T-helper 1 cell treated with Interleukin-12 subunit alpha and Interleukin-12 subunit beta and Interleukin-4 antibody, amounts not matched to agents 30 μg/mL and 1 μg/mL, for 36 hours (primary cell): ENCODE results near the gene SNAP47.

Experiments
- H3K27ac Mint-ChIP-seq: one replicate; pipeline ENCODE4 v1.8.0; 2021; ENCODE audit warnings: mild to moderate bottlenecking, mixed read lengths
- H3K27me3 Mint-ChIP-seq: one replicate; pipeline ENCODE4 v1.8.0; 2021; ENCODE audit warnings: low read depth, mixed read lengths
- H3K36me3 Mint-ChIP-seq: one replicate; pipeline ENCODE4 v1.8.0; 2021; ENCODE audit warnings: low read depth, mixed read lengths
- H3K4me1 Mint-ChIP-seq: one replicate; pipeline ENCODE4 v1.8.0; 2021; ENCODE audit warnings: low read depth, mixed read lengths
- H3K4me3 Mint-ChIP-seq: one replicate; pipeline ENCODE4 v1.8.0; 2021; ENCODE audit warnings: mild to moderate bottlenecking, moderate library complexity, mixed read lengths
- H3K9me3 Mint-ChIP-seq: one replicate; pipeline ENCODE4 v1.8.0; 2021; ENCODE audit warnings: mixed read lengths

Gene SNAP47

DNA sequence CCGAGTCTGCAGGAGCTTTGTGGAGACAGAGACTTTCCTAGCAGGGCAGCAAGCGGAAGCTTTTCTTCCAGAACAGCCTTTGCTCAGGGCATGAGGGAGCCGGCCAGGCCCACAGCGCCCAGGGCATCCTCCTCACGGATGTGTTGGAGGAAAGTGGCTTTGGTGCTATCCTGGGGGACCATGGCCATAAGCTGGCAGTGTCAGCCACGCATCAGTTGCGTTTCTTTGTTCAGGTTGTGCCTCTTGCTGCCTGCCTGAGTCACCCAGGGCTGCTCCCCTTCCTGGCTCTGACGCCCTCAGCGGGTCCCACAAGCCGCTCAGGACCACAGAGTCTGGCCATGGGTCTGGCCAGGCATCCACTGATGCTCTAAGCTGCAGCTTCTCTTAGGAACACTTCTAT, 40.6 kb downstream of the SNAP47 start:
- Mint-ChIP-seq H3K27me3 (no peaks in the 10 kb centered on the region), H3K9me3 (no peaks in the 10 kb centered on the region), H3K4me1 (peaks cover 29% of the 10 kb centered on the region), H3K36me3 (peaks cover 22% of the 10 kb centered on the region), H3K4me3 (no peak overlapping the region), H3K27ac (no peak overlapping the region)

DNA sequence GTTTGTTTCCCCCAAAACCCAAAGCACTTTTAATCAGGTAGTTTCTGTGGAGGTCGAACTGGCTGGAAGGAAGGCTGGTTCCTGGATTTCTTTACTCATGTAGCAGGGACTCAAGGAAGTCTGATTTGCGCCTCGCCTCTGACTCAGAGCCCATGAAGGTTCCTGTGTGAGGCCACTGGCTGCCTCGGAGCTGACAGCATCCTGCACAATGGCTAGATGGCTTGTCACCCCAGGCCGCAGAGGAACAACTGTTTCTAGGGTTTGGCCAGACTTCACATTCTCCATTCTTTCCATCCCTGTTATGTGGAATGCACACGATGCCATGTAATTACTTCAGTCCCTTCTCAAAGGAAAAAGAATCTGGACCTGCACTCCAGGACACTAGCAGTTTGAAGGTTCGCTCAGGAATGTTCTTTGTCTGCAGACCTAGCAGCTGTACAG, 41.1 kb downstream of the SNAP47 start:
- Mint-ChIP-seq H3K4me3 (no peak overlapping the region), H3K36me3 (peaks cover 22% of the 10 kb centered on the region), H3K9me3 (no peaks in the 10 kb centered on the region), H3K4me1 (peaks cover 29% of the 10 kb centered on the region), H3K27me3 (no peaks in the 10 kb centered on the region), H3K27ac (peak overlapping the region; percentile 6)

DNA sequence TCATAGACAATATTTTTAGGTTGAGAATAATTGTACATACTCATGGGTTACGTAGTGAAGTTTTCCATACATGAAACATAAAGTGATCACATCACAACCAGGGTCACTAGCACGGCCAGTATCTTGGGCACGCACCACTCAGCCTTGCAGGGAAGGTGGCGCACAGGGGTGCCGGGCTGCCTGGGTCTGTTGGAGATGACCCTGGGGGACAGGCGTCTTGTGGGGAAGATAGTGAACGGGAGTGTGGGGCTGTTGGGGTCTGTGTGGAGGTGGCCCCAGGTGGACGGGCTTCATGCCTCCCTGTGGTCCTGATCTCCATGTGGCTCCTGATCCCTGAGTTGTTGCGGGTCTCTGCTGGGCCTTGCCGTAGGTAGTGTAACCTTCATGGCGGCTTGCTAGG, 41.9 kb downstream of the SNAP47 start:
- Mint-ChIP-seq H3K9me3 (no peaks in the 10 kb centered on the region), H3K4me3 (no peak overlapping the region), H3K4me1 (peaks cover 25% of the 10 kb centered on the region), H3K27me3 (no peaks in the 10 kb centered on the region), H3K27ac (no peak overlapping the region), H3K36me3 (peaks cover 22% of the 10 kb centered on the region)

DNA sequence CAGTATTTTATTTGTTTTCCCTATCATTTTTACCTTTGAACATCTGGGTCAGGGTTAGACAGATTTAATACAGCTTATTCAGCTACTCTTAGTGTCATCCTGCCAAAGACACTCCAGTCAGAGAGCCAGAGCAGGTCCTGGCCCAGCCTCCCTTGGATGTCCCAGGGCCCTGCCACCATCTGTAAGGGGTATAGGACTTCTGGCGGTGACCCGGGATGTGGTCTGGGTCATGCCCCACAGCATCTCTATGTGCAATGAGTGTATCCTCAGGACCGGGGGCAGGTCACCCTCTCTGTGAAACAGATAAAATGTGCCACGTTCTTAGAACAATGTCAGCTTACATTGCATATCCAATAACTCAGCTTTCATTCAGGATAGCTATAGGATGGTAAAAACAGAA, 42.4 kb downstream of the SNAP47 start:
- Mint-ChIP-seq H3K4me1 (peaks cover 22% of the 10 kb centered on the region), H3K27me3 (no peaks in the 10 kb centered on the region), H3K27ac (no peak overlapping the region), H3K36me3 (peaks cover 22% of the 10 kb centered on the region), H3K4me3 (no peak overlapping the region), H3K9me3 (no peaks in the 10 kb centered on the region)

DNA sequence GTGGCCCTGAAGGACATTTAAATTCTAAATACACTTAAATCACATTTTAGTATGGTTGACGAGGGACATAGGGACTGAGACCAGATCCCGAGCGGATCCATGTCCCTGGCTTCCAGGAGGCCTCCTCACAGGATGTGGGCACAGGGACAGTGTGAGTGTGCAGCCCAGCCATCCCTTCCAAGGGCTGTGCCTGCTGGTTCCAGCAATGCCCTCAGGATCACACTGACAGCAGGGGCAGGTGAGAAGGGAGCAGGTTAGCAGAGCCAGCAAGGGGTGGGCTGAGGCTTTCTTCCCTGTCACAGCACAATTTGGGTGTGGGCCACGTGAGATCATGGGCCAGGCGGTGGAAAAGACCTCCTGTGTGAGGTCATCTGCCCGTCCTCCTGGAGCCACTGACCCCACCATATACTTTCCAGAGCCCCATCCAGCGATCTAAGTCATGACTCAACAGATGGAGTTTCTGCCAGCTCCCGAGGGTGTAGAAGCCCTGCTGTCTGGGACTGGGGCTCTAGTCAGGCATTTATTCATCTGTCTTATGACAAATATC, 43.2 kb downstream of the SNAP47 start:
- H3K9me3 Mint-ChIP-seq, result no peaks in the 10 kb centered on the region
- no peaks in the 10 kb centered on the region for H3K27me3 Mint-ChIP-seq
- peaks cover 22% of the 10 kb centered on the region for H3K4me1 Mint-ChIP-seq
- H3K4me3 Mint-ChIP-seq, result no peak overlapping the region
- H3K36me3 Mint-ChIP-seq, result peaks cover 22% of the 10 kb centered on the region
- H3K27ac Mint-ChIP-seq, result no peak overlapping the region

DNA sequence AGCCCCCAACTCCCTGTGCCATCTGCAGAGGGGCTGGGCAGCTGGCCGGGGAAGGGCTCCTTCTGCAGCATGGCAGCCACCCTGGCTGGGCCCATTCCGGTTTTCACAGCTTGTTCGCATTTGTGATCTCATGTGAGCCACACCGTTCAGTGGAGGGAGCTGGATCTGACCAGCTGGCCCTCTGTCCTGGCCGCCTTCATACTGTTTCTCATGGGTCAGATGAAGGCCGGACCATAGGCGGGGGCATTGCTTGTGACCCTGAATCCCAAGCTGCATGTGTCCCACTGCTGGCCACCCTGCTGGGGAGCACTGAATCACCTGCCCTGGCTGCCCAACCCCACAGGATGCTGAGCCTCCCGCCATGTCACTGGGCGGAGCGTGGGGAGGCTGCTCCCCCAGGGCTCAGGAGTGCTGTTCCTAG, 43.8 kb downstream of the SNAP47 start:
- Mint-ChIP-seq H3K9me3 (no peaks in the 10 kb centered on the region), H3K36me3 (peaks cover 20% of the 10 kb centered on the region), H3K27me3 (no peaks in the 10 kb centered on the region), H3K4me1 (peaks cover 17% of the 10 kb centered on the region), H3K4me3 (no peak overlapping the region), H3K27ac (no peak overlapping the region)

DNA sequence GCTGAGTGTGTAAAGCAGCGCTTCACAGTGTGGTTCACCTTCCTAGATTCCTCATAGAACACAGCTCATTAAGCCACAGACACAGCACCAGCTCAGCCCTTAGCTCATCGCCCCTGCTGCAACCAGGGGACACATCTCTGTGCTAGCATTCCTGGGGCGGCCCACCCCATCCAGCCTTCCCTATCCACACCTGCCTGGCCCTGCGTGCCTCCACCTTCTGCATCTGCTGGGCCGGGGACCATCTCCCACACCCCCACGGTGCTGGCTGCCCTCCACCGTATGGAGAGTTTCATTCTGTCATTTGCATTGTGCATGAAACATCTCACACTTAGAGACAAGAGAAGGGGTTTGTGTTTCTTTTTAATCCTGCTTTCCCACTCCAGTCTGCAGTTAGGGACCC, 44.5 kb downstream of the SNAP47 start:
- Mint-ChIP-seq H3K4me3 (no peak overlapping the region), H3K4me1 (peaks cover 11% of the 10 kb centered on the region), H3K27ac (no peak overlapping the region), H3K9me3 (no peaks in the 10 kb centered on the region), H3K36me3 (peaks cover 16% of the 10 kb centered on the region), H3K27me3 (no peaks in the 10 kb centered on the region)

DNA sequence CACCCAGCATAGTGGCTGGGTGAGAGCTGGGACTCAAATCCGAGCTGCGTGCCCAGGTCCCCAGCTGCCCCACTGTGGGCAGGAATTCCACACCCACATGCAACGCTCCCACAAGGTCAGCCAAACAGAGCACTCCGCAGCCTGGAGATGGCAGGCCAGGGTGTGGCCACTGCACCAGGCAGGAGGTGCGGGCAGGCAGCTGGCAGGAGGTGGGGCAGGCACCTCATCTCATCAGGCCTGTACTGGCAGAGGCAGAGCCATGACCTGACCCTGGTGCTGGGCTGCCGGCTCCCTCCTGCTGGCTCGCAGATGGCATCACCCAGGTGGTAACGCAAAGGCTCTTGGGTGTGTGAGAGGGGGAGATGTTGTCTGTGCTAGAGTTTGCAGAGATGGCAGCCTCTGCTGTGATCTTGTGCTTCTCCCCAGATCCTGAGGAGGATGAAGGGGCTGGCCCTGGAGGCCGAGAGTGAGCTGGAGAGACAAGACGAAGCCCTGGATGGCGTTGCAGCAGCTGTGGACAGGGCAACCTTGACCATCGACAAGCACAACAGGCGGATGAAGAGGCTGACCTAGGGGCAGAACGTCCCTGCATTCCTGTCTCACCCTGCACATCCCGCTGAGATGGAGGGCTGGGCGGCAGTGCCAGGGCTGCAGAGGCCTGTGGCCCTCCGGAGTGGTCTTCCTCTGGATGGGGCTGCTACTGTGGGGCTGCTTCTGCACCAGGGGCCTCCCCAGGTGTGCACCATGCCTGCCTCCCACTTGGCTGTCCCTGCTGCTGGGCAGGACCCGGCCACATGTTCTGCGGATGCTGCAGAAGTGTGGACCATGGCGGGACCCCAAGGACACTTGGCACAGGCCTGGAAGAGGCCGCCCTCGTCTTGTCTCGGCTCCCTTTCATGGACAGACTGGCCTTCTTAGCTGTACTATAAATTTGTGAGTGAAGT, 45.1 kb downstream of the SNAP47 start:
- Mint-ChIP-seq H3K27me3 (no peaks in the 10 kb centered on the region), H3K36me3 (peaks cover 17% of the 10 kb centered on the region), H3K4me3 (no peak overlapping the region), H3K4me1 (peaks cover 9% of the 10 kb centered on the region), H3K9me3 (no peaks in the 10 kb centered on the region), H3K27ac (no peak overlapping the region)

DNA sequence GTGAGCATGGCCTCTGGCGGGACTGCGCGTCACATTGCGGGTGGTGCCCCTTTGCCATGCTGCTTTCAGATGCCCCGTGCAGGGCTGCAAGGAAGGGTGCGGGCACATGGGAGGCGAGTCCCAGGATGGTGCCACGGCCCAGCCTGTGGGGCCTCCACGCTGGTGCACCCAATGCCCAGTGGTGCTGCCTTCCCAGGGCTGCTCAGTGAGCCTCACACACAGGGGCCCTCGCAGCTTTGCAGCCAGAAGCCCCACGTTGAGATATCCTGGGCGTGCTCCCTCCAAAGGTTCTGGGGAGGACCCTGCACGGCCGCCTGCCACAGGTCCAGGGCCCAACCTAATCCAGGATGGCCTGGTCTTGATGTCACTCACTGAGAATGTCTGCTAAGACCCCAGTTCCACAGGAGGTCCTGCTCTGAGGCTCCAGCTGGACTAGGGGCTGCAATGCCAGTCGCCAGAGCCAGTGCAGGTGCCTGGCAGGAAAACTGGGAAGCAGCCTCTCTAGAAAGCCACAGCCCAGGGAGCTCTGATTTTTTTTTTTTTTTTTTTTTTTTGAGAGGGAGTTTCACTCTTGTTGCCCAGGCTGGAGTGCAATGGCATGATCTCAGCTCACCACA, 46.2 kb downstream of the SNAP47 start:
- H3K4me1 Mint-ChIP-seq, result peaks cover 7% of the 10 kb centered on the region
- no peaks in the 10 kb centered on the region for H3K27me3 Mint-ChIP-seq
- H3K4me3 Mint-ChIP-seq, result no peak overlapping the region
- H3K36me3 Mint-ChIP-seq, result peaks cover 14% of the 10 kb centered on the region
- H3K27ac Mint-ChIP-seq, result no peak overlapping the region
- no peaks in the 10 kb centered on the region for H3K9me3 Mint-ChIP-seq

DNA sequence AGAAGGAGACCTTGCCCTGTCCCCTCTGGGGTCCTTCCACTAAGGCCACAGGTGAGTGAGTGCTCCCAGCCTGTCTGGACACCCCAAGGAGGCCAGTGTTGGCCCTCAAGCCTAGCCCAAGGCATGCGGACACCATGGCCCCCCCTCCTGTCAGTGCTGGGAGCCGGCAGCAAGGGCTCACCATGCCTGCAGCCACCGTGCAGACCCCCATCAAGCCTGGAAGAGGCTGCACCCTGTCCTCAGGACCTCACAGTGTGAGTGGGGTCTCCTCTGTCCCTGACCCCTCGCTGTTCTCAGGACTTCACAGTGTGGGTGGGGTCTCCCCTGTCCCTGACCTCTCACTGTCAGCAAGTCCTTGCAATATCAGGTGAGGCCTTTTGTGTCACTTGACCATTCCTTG, 47.0 kb downstream of the SNAP47 start:
- Mint-ChIP-seq H3K36me3 (peaks cover 10% of the 10 kb centered on the region), H3K27ac (no peak overlapping the region), H3K4me1 (peaks cover 10% of the 10 kb centered on the region), H3K27me3 (no peaks in the 10 kb centered on the region), H3K4me3 (no peak overlapping the region), H3K9me3 (no peaks in the 10 kb centered on the region)

DNA sequence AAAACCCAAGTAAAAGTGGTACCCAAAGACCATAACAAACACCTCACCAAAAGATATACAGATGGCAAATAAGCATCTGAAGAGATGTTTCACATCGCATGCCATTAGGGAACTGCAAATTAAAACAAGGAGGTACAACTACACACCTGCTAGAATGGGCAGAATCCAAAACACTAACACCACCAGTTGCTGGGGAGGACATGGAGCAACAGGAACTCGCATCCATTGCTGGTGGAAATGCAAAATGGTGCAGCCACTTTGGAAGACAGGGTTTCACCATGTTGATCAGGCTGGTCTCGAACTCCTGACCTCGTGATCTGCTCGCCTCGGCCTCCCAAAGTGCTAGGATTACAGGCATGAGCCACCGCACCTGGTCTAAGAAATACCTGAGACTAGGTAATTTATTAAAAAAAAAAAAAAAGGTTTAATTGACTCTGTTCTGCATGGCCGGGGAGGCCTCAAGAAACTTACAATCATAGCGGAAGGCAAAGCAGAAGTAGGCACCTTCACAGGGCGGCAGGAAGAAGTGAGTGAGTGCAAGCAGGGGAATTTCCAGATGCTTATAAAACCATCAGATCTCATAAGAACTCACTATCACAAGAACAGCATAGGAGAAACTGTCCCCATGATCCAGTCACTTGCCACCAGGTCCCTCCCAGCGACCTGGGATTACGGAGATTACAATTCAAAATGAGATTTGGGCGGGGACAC, 50.0 kb downstream of the SNAP47 start:
- H3K27me3 Mint-ChIP-seq, result no peaks in the 10 kb centered on the region
- H3K27ac Mint-ChIP-seq, result no peak overlapping the region
- peaks cover 6% of the 10 kb centered on the region for H3K36me3 Mint-ChIP-seq
- H3K4me1 Mint-ChIP-seq, result peaks cover 10% of the 10 kb centered on the region
- H3K9me3 Mint-ChIP-seq, result no peaks in the 10 kb centered on the region
- H3K4me3 Mint-ChIP-seq, result no peak overlapping the region

DNA sequence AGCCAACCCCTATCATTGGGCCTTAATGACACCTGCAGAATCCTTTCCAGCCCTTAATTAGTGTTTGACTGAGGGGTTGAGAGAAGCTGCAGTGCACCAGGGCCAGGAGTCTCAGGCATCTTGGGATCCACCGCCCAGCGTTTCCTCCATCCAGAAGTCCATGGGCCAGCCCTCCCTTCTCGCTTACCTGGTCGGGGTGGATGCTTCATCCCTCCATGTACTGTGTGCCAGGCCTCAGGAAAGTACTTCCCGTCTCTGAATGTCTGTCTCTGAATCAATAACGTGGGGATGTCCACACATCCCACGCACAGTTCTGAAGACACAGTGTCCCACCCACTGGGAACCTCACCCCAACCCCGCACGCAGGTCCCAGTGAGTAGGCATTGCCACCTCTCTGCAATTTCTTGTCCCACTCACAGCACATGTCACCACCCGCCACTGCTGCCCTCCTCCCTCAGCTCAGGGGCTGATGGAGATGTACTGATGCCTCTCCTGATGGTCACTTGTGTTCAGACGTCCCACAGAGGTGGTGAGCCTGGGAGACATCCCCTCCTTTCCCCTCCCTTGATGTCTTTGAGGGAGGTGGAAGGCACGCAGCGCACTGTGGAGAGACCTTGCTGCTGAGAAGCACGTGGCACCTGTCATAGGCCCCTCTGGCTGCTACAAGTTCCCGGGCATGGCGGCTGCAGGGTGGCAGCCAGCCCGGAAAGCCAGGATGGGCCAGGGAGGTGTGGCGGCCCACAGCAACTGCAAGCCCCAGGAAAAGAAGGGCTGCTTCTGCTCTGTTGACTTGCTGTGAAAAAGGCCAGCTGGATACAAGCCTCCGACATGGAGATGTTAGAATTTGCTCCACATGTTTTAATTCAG, 50.8 kb downstream of the SNAP47 start:
- Mint-ChIP-seq H3K4me1 (peaks cover 10% of the 10 kb centered on the region), H3K36me3 (peaks cover 6% of the 10 kb centered on the region), H3K27me3 (no peaks in the 10 kb centered on the region), H3K27ac (no peak overlapping the region), H3K4me3 (peak overlapping the region; percentile 34), H3K9me3 (no peaks in the 10 kb centered on the region)

DNA sequence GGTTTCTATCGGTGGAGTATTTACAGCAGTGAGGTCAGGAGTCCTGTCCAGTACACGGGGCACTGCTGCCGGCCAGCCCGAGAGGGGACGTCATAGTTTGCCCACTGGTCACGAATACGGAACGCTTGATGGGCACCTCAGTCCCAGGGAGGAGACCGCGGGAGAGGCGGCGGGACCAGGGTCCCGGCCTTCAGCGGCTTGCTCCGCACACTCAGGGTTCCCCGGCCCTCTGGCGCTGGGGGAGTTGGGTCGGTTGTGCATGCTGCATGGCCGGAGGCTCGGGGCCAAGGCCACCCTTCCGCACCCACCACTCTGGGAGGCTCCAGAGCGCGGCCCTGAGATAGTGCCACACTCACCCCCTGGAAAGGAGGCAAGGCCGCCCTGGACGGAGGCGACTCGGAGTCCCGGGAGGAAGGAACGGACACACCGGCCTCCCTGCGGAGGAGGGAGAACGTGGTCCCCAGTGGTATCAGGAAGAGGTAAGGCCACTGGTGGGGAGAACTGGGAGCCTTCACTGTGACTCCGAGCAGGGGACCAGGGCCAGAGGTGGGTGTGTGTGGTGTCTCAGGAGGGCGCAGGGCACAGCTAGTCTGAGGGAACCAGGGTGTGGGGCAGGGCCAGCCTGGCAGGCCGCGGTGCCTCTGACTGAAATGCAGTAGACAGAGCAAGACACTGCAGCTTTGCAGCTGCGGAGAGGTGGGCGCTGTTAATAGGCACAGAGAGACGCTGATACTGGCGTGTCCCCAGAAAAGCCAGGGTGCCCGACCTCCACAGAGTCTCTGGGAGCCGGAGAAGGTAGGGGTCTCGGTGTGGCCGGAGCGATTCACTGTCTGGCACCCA, 51.7 kb downstream of the SNAP47 start:
- Mint-ChIP-seq H3K36me3 (peaks cover 6% of the 10 kb centered on the region), H3K4me1 (peaks cover 10% of the 10 kb centered on the region), H3K4me3 (peak overlapping the region; percentile 75), H3K27ac (no peak overlapping the region), H3K27me3 (no peaks in the 10 kb centered on the region), H3K9me3 (no peaks in the 10 kb centered on the region)
